Peyer's patch (tissue), 4 donors: ENCODE data around the gene CRYBG3.

Source experiments
- CTCF ChIP-seq, 6 experiments: fragments of 450-650 bp in 4 of 6; fragments of 200-600 bp in 2 of 6; sonication (generic) in 1 of 6; IDR thresholded peaks; one replicate each; pipeline ENCODE4 v1.5.1; 2017 to 2019; ENCODE audit warnings: antibody characterized with exemption in 6 of 6, mild to moderate bottlenecking in 3 of 6, moderate library complexity in 1 of 6
- POLR2A ChIP-seq, 2 donors: fragments of 450-650 bp; IDR thresholded peaks; one replicate each; pipeline ENCODE4 v1.5.1; 2017; ENCODE audit warnings: antibody characterized with exemption in 2 of 2, mild to moderate bottlenecking in 2 of 2, moderate library complexity in 2 of 2

GRCh38 chr3:97979610-97980009 lies 157.8 kb downstream of the CRYBG3 start:
- TF ChIP-seq CTCF (IDR thresholded peaks at IDR 0.05), result no peak
- no peak for TF ChIP-seq POLR2A (IDR thresholded peaks at IDR 0.05)
